ENCODE results near the gene PLCL2.

PLCL2 gene

DNA sequence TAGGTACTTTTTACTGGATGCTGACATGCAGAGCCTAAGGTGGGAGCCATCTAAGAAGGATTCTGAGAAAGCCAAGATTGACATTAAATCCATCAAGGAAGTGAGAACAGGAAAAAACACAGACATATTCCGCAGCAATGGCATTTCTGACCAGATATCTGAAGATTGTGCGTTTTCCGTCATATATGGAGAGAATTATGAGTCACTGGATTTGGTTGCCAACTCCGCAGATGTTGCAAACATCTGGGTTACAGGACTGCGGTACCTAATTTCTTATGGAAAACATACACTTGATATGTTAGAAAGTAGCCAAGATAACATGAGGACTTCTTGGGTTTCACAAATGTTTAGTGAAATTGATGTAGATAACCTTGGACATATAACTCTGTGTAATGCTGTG is 125.1 kb downstream of the PLCL2 start:
- DNase-seq (ENCODE audit: low read depth, low spot score), result no peak

DNA sequence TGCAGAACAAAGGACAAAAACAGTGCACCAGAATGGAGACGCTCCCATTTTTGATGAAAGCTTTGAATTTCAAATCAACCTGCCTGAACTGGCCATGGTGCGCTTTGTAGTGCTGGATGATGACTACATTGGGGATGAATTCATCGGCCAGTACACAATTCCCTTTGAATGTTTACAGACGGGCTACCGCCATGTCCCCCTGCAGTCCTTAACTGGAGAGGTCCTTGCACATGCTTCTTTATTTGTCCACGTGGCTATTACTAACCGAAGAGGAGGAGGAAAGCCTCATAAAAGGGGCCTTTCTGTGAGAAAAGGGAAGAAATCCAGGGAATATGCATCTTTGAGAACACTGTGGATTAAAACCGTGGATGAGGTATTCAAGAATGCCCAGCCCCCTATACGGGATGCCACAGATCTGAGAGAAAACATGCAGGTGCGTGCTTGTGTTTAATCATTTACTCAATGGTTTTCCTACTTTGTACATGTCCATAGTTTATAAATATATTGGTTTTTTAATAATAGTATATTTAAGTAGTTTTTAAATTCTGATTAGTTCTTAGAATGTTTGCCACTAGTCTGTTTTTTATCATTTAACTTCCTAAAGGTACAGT is 127.1 kb downstream of the PLCL2 start:
- no peak for DNase-seq (ENCODE audit: low read depth, low spot score)

DNA sequence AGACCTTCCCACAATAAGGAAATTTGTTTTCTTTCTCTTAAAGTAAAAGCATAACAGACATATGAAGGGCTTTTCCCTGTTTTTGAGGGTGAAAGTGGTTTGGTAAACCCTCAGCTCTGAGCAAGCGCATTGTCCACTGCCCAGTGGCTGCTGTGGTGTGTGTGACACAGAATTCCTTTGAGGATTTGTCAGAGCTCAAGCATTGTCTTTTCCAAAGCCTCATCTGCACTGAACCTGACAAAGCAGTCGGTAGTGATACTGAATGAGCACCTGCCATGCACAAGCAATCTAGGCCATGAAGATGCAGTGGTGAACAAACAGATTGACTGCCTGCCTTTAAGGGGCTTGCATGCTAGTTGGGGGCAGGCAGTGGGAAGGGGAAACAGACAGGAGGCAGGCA is 128.3 kb downstream of the PLCL2 start:
- no peak for DNase-seq (ENCODE audit: low read depth, low spot score)

DNA sequence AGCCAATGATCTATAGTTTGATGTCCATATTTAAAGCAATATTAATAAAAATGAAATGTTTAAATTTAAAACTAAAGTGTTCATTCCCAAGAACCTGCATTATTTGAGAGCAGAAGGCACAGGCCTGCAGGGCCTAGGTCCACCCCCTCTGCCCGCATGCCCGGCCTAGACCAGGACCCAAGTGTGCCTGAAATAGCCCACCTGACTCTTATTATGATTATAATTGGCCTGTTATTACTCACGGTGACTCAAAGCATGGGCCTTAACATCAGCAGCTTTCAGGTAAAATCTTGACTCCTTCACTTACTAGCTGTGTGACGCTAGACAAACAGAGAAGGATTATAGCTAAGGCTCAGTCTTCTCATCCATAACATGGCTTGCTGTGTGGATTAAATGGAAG is 128.8 kb downstream of the PLCL2 start:
- no peak for DNase-seq (ENCODE audit: low read depth, low spot score)

DNA sequence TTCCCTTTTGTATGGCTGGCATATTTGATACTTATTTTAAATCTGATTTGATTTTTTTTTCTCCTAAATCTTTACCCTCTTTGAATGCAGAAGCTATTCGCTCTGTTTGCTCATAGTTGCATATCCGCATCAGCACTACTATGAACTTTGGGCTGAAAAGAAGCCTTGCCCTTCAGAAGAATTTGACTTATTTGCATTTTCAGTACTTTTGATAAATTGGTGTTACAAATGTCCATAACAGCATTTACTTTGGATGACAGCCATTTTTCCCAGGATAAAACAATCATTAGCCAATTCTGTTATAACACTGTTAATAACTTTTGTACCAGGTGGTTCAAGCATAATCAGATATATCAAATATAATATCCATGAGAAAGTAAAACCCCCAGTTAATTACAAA is 129.5 kb downstream of the PLCL2 start:
- DNase-seq (ENCODE audit: low read depth, low spot score), result no peak

GRCh38 chr3:17014709-17015108 is 130.0 kb downstream of the PLCL2 start:
- DNase-seq (ENCODE audit: low read depth, low spot score), result no peak

- DNase-seq (ENCODE audit: low read depth, low spot score), result no peak
These were observed 136.9 kb downstream of the PLCL2 start for GRCh38 chr3:17021614-17022013.

- DNase-seq (ENCODE audit: low read depth, low spot score), result no peak
These were observed 138.4 kb downstream of the PLCL2 start for GRCh38 chr3:17023006-17023664.

DNA sequence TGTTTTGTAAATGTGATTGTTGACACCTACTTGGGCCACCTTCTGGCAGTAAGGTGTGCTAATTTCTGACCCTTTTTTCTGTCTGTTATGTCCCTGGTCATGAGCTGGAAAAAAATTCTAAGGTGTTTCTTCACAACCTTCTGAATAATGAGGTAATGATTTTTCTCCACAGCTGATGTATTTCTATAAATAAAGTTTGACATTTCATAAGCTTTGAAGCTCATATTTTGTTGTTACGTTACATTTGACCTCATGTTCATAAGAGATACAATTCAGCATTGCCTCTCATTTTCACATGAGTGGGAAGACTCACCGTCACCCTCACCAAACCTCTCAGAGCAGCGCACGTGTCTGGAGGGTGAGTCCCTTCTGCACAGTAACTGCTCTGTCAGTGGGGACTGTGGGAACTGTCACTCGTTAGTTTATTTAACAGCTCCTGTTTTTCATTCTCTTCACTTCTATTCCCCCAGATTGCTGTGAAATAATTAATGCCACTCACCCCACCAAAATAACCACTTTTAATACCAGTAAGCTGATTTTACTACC is 140.9 kb downstream of the PLCL2 start:
- no peak for DNase-seq (ENCODE audit: low read depth, low spot score)

DNA sequence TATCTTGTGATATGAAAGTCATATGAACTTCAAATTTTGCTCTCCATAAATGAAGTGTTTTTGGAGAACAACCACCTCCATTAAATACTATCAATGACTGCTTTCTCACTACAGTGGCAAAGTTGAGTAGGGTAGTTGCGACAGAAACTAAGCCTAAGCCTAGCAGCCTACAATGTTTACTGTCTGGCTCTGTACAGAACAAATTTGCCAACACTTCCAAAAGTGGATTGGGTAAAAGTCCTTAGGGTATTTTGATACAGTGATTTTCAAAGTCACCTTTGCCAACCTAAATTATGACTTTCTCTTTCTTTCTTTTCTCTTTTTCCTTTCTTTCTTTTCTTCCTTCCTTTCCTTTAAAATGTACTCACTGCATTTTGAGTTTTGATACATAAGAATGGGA is 142.6 kb downstream of the PLCL2 start:
- no peak for DNase-seq (ENCODE audit: low read depth, low spot score)

DNA sequence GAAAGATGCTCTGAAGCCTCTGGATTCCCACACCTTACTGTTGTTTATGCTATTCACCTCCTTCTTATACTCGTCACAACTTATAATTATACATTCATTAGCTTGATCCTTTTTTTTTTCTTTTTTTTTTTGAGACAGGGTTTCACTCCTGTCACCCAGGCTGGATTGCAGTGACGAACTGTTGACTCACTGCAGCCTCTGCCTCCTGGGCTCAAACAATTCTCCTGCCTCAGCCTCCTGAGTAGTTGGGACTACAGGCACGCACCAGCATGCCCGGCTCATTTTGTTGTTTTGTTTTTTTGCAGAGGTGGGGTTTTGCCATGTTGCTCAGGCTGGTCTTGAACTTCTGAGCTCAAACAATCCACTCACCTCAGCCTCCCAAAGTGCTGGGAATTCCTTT is 143.6 kb downstream of the PLCL2 start:
- DNase-seq (ENCODE audit: low read depth, low spot score), result no peak

DNA sequence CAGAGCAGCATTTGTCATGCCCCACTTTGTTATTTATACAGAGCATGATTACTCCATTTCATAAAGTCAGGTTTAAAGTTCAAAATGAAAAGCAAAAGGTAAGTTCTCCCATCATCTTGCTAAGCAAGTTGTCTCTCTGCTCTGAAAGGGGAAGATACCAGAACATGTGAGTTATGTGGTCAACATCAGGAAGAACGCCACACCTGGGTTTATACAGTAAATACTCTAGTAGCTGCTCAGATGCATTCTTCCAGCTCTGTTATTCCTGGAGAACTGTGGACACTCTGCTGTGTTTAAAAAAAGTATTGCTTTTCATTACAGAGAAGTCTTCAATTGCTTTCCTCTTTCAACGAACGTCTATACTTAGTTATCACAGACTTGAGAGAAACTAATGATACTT is 145.7 kb downstream of the PLCL2 start:
- no peak for DNase-seq (ENCODE audit: low read depth, low spot score)

DNA sequence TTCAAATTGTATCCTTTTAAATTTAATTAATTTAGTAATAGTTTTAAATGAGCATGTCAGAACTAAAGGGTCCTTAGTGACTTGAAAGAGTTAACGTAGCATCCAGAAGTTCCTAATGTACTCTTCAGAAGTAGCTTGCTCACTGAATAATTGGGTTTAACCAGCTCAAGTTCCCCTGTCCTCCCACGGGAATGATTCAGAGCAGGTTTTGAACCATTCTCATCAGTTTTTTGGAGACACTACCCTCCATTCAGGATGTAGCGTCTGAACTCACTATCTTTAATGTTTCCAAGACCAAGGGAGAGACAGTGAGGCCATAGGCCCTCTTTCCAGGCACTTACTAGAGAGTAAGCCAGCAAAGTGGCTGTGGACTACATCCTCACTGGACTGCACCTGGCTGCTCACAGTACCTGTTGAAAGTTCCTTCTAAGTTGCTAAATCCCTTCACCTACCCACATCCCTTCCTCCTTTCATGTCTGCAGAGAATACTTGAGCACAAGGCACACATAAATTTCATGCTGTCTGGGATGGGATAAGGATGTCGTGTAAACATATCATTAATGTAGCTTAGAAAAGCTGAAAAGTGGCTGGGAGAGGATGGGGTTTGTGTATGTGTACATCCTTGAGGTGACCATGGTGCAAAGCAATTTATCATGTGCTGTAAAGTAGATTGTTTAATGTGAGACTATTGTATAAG is 146.3 kb downstream of the PLCL2 start:
- DNase-seq (ENCODE audit: low read depth, low spot score), result no peak

DNA sequence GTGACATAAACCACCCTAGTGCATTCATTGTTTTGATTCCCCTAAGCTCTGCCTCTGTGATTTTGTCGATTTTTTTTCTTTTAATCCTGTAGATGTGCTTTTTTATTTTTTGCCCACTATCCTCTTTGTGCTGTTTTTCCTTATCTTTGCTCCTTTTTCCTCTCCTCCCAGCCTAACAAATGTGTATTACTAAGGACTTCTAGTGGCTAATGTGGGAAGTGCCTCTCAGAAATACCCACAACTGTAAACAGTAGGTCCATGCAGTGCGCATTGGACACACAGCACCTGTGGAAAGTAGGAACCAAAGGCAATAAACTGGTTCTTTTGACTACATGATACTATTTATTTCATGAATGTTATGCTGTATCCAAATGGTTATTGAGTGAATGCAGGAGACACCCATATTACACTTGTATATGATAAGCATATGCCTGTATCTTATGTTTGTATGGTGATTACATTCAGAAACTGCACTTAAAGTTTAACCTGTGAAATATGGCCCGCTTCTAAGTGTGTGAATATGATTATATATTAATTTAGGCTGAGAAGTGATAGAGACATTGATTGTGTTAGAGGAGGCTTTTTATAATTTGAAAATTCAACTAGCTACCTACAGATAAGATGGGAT is 147.8 kb downstream of the PLCL2 start:
- DNase-seq (ENCODE audit: low read depth, low spot score), result no peak

GRCh38 chr3:17033516-17034168 is 148.9 kb downstream of the PLCL2 start:
- no peak for DNase-seq (ENCODE audit: low read depth, low spot score)

DNA sequence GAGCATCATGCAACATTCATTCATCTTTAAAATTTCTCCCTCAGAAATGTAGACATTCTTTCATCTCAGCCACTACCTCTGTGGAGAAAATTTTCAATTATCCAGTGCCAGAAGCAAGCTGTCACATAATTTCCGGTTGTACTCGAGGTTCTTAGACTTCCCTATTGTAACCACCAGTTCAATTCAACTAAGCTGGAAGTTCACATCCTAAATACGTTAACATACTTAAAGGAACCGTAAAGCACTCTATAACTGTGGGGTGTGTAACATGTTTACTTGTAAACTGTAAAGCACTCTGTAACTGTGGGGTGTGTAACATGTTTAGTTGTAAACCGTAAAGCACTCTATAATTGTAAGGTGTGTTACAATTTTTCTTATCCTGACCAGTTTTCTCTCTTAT is 150.3 kb downstream of the PLCL2 start:
- DNase-seq (ENCODE audit: low read depth, low spot score), result no peak

GRCh38 chr3:17035966-17036365 is 151.2 kb downstream of the PLCL2 start:
- no peak for DNase-seq (ENCODE audit: low read depth, low spot score)

GRCh38 chr3:17038141-17038540 is 153.4 kb downstream of the PLCL2 start:
- no peak for DNase-seq (ENCODE audit: low read depth, low spot score)

DNA sequence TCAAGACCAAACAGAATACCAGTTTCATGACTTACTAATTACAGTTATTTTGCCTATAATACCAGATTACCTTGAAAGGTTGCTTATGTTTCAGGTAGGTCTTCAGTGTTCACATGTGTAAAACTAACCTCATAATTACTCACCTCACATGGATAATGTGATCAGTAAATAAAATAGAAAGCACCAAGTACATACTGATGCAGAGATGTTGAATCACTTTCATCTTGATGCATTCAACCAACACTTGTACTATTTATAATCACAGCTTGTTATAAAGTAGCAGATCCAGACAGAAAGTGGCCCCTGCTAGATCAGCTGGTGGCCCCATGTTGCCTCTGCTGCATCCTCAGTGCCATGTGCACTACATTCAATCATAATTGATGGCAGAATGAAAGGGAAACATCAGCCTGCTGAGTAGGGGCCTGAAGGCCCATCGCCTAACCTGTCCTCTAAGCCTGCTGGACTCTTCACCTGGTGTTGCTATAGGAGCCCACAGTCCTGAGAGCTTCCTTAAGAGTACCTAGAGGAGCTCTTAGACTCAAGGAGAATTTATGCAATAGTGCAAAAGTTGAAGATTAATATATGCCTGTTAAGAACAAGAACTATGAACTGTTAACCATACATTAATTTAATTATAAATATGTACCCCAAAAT is 154.3 kb downstream of the PLCL2 start:
- no peak for DNase-seq (ENCODE audit: low read depth, low spot score)

DNA sequence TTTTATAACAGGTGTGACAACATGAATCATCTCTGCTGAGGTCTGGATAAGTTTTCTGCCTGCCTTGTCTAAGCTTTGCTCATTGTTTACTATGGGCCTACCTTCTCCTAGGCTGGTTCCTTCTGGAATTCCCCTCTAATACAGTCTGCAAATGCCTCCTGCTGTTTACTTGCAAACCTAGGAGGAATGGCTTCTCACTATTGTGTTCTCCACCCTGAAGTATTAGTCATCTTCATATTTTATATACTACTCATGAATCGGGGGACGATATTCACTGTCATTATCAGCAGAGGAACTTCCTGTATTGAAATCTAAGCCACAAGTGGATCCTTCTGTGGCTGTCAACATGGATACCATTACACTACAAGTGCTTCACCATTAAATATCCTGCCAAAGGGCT is 154.8 kb downstream of the PLCL2 start:
- DNase-seq (ENCODE audit: low read depth, low spot score), result no peak

DNA sequence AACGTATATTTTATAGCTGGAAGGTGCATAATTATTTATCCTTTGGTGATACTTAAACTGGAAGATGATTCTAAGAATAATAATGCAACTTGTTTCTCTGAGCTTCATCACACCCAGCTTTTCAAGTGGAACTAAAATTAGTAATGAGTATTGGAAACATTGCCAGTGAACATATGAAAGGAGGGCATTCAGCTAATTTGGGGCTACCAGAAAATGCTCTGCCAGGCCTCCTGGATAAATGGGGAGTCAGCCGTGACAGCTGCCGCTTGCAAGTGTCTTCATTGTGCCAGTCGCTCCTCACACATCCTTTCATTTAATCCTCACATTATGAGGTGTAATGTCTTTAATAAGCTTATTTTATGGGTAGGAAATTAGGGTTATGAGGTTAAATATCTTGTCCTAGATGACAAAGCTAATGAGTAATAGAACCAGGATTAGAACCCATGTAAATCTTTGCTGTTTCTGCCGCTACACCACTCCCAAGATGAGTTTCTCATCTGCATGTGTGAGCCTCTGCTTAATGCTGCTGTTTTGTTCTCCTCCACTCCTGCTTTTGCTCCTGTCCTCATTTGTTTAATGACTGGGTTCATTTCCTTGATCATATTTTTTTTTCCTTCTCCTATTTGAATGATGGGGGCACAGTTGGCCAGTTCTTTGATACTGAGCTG is 155.7 kb downstream of the PLCL2 start:
- DNase-seq (ENCODE audit: low read depth, low spot score), result no peak

Measured in iPS DF 19.7 (cell line).